SU-DHL-6 (cell line): ENCODE data around the gene HDDC3.
"Not testable (repeated sequence)": the region's sequence is repeated elsewhere in the genome, so short reads cannot be mapped to it uniquely, and the experiment has no call there.

Experiments used
- H2AFZ ChIP-seq: fragments of 200-600 bp; sonication (generic); 2 replicates; pipeline ENCODE4 v1.6.1; 2014; ENCODE audit warnings: low read depth, mild to moderate bottlenecking, moderate library complexity, mixed read lengths, antibody characterized with exemption, low read length; ENCODE audit not compliant: severe bottlenecking
- H3F3A ChIP-seq: fragments of 200-600 bp; shearing (Covaris generic); 2 replicates; pipeline ENCODE4 v1.6.0; 2016; ENCODE audit warnings: antibody characterized with exemption, mild to moderate bottlenecking; ENCODE audit not compliant: insufficient read depth
- H3K27ac ChIP-seq: fragments of 200-600 bp; sonication (generic); 2 replicates; pipeline ENCODE4 v1.5.1; 2016; ENCODE audit warnings: low read depth, mild to moderate bottlenecking, low read length, moderate library complexity, mixed read lengths
- H3K27me3 ChIP-seq: fragments of 200-600 bp; sonication (generic), shearing (Covaris generic); 2 replicates; pipeline ENCODE4 v1.6.0; 2014; ENCODE audit warnings: mild to moderate bottlenecking, low read length
- H3K36me3 ChIP-seq: fragments of 200-600 bp; sonication (generic); 2 replicates; pipeline ENCODE4 v1.6.1; 2014; ENCODE audit warnings: mild to moderate bottlenecking, low read length, mixed read lengths
- H3K4me2 ChIP-seq: fragments of 300-600, 200-600 bp; shearing (Covaris generic), sonication (generic); 2 replicates; pipeline ENCODE4 v1.6.0; 2014; ENCODE audit warnings: low read length, low read depth, mild to moderate bottlenecking; ENCODE audit not compliant: poor library complexity, severe bottlenecking
- H3K4me3 ChIP-seq: fragments of 200-600 bp; sonication (generic); 2 replicates; pipeline ENCODE4 v1.5.1; 2014; ENCODE audit warnings: antibody characterized with exemption, low read length, mild to moderate bottlenecking, mixed read lengths; ENCODE audit not compliant: insufficient read depth, poor library complexity, severe bottlenecking
- H3K79me2 ChIP-seq: fragments of 200-600 bp; sonication (generic); 2 replicates; pipeline ENCODE4 v1.6.1; 2014; ENCODE audit warnings: mild to moderate bottlenecking, low read length, moderate library complexity; ENCODE audit not compliant: insufficient read depth
- H3K9ac ChIP-seq: fragments of 200-600 bp; sonication (generic); 2 replicates; pipeline ENCODE4 v1.7.0; 2014; ENCODE audit warnings: mild to moderate bottlenecking, low read length
- H3K9me2 ChIP-seq: fragments of 200-600 bp; sonication (generic); replicated peaks from 2 replicates; pipeline ENCODE4 v1.6.1; 2014; ENCODE audit warnings: low read length; ENCODE audit not compliant: insufficient read depth
- H3K9me3 ChIP-seq: fragments of 200-600 bp; sonication (generic); 2 replicates; pipeline ENCODE4 v1.6.1; 2014; ENCODE audit warnings: low read length, mixed read lengths; ENCODE audit not compliant: insufficient read depth
- H4K20me1 ChIP-seq: fragments of 200-600 bp; sonication (generic); 2 replicates; pipeline ENCODE4 v1.6.1; 2014; ENCODE audit warnings: low read depth, mild to moderate bottlenecking, antibody characterized with exemption, low read length, moderate library complexity, mixed read lengths
- EZH2phosphoT487 ChIP-seq: fragments of 200-600 bp; sonication (generic), shearing (Covaris generic); conservative IDR thresholded peaks from 2 replicates; pipeline ENCODE4 v1.6.1; 2018; ENCODE audit warnings: mild to moderate bottlenecking, antibody characterized with exemption, low read length, moderate library complexity, mixed read lengths
- TF ChIP-seq, protein P1 (sequence below): fragments of 200-600 bp; sonication (generic); IDR thresholded peaks from one replicate; pipeline ENCODE4 v1.5.1; 2017; ENCODE audit warnings: antibody characterized with exemption, mild to moderate bottlenecking, low read length, moderate library complexity; ENCODE audit not compliant: insufficient read depth, poor library complexity, severe bottlenecking

Gene HDDC3

DNA sequence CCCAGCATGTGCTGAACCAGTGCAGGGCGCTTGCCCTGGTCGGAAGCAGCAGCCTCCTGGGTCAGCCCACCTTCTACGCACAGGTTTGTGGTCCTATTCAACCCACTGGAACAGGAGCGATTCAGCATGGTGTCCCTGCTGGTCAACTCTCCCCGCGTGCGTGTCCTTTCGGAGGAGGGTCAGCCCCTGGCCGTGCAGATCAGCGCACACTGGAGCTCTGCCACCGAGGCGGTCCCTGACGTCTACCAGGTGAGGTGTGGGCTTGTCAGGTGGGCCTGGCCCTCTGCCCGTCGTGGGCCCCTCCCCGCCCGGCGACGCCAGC, 21.1 kb downstream of the HDDC3 start:
- Histone ChIP-seq H3K27me3 (no peaks in the 10 kb centered on the region), H3K9ac (no peak overlapping the region), H3K9me2 (no peaks in the 10 kb centered on the region), H3K9me3 (no peaks in the 10 kb centered on the region), H3K4me3 (no peak overlapping the region), H3K79me2 (no peaks in the 10 kb centered on the region), H3K27ac (no peak overlapping the region), H4K20me1 (no peaks in the 10 kb centered on the region), H3F3A (no peaks in the 10 kb centered on the region), H2AFZ (no peak overlapping the region), H3K4me2 (no peak overlapping the region), H3K36me3 (no peaks in the 10 kb centered on the region)
- TF ChIP-seq EZH2phosphoT487 = no peak
- TF ChIP-seq, protein P1, sequence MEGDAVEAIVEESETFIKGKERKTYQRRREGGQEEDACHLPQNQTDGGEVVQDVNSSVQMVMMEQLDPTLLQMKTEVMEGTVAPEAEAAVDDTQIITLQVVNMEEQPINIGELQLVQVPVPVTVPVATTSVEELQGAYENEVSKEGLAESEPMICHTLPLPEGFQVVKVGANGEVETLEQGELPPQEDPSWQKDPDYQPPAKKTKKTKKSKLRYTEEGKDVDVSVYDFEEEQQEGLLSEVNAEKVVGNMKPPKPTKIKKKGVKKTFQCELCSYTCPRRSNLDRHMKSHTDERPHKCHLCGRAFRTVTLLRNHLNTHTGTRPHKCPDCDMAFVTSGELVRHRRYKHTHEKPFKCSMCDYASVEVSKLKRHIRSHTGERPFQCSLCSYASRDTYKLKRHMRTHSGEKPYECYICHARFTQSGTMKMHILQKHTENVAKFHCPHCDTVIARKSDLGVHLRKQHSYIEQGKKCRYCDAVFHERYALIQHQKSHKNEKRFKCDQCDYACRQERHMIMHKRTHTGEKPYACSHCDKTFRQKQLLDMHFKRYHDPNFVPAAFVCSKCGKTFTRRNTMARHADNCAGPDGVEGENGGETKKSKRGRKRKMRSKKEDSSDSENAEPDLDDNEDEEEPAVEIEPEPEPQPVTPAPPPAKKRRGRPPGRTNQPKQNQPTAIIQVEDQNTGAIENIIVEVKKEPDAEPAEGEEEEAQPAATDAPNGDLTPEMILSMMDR = no peak

DNA sequence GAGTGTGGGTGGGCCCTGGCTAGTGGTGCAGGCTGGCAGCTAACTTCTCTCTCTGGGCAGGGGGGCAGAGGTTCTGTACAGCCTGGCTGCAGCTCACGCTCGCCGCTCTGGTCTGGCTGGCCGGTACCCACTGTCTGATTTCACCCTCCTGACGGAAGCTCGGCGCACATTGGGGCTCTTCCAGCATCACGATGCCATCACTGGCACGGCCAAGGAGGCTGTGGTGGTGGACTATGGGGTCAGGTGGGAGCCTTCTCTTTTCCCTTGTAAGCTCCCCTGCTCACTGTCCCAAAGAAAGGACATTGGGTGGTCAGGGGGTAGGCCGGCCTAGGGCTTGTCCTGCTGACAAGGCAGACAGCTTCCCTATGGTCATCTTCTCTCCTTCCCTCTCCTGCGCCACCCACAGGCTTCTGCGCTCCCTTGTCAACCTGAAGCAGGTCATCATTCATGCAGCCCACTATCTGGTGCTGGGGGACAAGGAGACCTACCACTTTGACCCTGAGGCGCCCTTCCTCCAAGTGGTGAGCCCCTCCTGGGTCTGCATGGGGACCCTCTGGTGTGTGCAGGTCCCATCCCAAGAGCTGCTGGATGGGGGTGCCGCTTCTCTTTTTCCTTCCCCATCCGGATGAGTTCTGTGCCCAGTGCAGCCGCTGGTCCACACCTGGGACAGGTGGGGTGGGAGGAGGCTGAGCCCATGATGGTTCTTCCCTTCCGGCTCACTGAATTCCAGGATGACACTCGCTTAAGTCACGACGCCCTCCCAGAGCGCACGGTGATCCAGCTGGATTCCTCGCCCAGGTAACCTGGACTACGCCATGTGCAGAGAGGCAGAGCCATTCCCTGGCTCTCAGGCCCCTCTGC, 21.7 kb downstream of the HDDC3 start:
- TF ChIP-seq, protein P1 = no peak
- TF ChIP-seq EZH2phosphoT487 = no peak
- Histone ChIP-seq H3K4me2 (no peak overlapping the region), H3K9me2 (no peaks in the 10 kb centered on the region), H3K9ac (no peak overlapping the region), H2AFZ (no peak overlapping the region), H3K27me3 (no peaks in the 10 kb centered on the region), H3F3A (no peaks in the 10 kb centered on the region), H3K79me2 (no peaks in the 10 kb centered on the region), H3K27ac (no peak overlapping the region), H3K36me3 (no peaks in the 10 kb centered on the region), H4K20me1 (no peaks in the 10 kb centered on the region), H3K9me3 (no peaks in the 10 kb centered on the region), H3K4me3 (no peak overlapping the region)

DNA sequence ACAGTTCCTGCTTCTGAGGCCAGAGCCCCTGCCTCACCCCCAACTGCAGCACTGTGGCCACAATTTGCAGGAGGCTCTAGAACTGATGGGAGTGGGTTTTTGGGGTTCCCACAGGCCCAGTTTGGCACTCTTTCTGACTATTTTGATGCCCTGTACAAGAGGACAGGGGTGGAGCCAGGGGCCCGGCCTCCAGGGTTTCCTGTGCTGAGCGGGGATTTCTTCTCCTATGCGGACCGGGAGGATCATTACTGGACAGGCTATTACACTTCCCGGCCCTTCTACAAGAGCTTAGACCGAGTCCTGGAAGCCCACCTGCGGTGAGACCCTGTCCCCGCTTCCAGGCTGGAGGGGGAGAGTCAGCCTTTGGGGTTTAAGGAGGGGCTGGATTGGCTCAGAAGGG, 22.4 kb downstream of the HDDC3 start:
- Histone ChIP-seq H3F3A (no peaks in the 10 kb centered on the region), H3K4me3 (no peak overlapping the region), H3K27ac (no peak overlapping the region), H3K79me2 (no peaks in the 10 kb centered on the region), H3K36me3 (no peaks in the 10 kb centered on the region), H3K9me3 (no peaks in the 10 kb centered on the region), H4K20me1 (no peaks in the 10 kb centered on the region), H3K27me3 (no peaks in the 10 kb centered on the region), H3K9me2 (no peaks in the 10 kb centered on the region), H3K9ac (no peak overlapping the region), H2AFZ (no peak overlapping the region), H3K4me2 (no peak overlapping the region)
- TF ChIP-seq, protein P1 = no peak
- no peak for TF ChIP-seq EZH2phosphoT487

DNA sequence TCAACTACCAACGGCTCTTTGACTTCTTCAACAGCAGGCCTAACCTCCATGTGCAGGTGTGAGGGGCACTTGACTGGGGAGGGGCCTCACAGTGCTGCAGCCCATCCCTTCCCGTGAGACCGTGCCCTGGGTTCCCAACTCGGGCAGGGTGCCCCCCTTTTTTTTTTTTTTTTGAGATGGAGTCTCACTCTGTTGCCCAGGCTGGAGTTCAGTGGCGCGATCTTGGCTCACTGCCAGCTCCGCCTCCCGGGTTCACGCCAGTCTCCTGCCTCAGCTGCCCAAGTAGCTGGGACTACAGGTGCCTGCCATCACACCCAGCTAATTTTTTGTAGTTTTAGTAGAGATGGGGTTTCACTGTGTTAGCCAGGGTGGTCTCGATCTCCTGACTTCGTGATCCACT, 22.9 kb downstream of the HDDC3 start:
- H3K9ac ChIP-seq, H3K4me3 ChIP-seq, H3F3A ChIP-seq, H4K20me1 ChIP-seq, H3K4me2 ChIP-seq, H3K27ac ChIP-seq, H3K9me2 ChIP-seq, H3K79me2 ChIP-seq, H3K27me3 ChIP-seq, H2AFZ ChIP-seq, H3K36me3 ChIP-seq, H3K9me3 ChIP-seq: not testable (repeated sequence)
